ENCODE data around the gene FAAP100. TPM values are rescaled to one million over a fixed set of nuclear protein-coding genes. Genes with fewer than 3 reads are reported as not detected.

FAAP100 gene
- total and polyA plus RNA-seq, 2 experiments from 2014 or later: 18.3 to 34.4 TPM

DNA sequence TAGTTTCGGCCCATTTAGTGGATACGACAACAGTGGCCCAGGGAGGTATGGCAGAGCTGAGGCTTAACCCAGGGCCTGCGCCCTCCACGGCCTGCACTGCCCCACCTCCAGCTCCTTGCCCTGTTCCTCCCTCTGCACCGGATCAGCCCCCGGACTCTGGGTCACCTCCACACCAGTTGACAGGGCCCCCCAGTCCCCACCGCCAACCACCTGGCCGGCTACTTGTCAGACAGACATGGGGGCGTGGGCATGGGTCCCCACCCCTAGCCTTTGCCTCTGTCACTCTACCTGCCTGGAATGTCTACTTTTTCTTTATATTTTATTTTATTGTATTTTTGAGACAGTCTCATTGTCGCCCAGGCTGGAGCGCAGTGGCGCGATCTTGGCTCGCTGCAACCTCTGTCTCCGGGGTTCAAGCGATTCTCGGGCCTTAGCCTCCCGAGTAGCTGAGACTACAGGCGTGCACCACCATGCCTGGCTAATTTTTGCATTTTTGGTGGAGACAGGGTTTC lies 36.6 kb downstream of the FAAP100 start:
- Histone ChIP-seq H3K27ac (peak overlapping the region; percentile 100), H3K79me2 (peaks cover 57% of the 10 kb centered on the region), H3K4me1 (ENCODE audit: insufficient read depth) (peaks cover 51% of the 10 kb centered on the region), H2AFZ (no peak overlapping the region), H4K20me1 (ENCODE audit: insufficient read depth, poor library complexity, severe bottlenecking) (peaks cover 36% of the 10 kb centered on the region), H3K36me3 (replicated peaks; ENCODE audit: insufficient read depth, low read depth) (peaks cover 1% of the 10 kb centered on the region), H3K4me3 (peak overlapping the region; percentile 33), H3K4me2 (peak overlapping the region; percentile 100), H3K27me3 (peaks cover 4% of the 10 kb centered on the region), H3K9me3 (ENCODE audit: low read depth) (no peaks in the 10 kb centered on the region), H3K9me2 (replicated peaks; ENCODE audit: insufficient read depth) (no peaks in the 10 kb centered on the region)
- 69% methylated on average over 19 of the region's 19 CpGs for WGBS (ENCODE audit: low lambda C conversion rate, missing lambda C conversion rate)
- no peak for DNase-seq (ENCODE audit: low spot score)
- TF ChIP-seq EZH2phosphoT487 (IDR thresholded peaks at IDR 0.05; ENCODE audit: low read depth, severe bottlenecking, unreplicated experiment) (no peak), EZH2 (IDR thresholded peaks at IDR 0.05; ENCODE audit: borderline replicate concordance) (no peak)
- TF ChIP-seq, protein P1, sequence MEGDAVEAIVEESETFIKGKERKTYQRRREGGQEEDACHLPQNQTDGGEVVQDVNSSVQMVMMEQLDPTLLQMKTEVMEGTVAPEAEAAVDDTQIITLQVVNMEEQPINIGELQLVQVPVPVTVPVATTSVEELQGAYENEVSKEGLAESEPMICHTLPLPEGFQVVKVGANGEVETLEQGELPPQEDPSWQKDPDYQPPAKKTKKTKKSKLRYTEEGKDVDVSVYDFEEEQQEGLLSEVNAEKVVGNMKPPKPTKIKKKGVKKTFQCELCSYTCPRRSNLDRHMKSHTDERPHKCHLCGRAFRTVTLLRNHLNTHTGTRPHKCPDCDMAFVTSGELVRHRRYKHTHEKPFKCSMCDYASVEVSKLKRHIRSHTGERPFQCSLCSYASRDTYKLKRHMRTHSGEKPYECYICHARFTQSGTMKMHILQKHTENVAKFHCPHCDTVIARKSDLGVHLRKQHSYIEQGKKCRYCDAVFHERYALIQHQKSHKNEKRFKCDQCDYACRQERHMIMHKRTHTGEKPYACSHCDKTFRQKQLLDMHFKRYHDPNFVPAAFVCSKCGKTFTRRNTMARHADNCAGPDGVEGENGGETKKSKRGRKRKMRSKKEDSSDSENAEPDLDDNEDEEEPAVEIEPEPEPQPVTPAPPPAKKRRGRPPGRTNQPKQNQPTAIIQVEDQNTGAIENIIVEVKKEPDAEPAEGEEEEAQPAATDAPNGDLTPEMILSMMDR (IDR thresholded peaks at IDR 0.05; ENCODE audit: poor library complexity): no peak

DNA sequence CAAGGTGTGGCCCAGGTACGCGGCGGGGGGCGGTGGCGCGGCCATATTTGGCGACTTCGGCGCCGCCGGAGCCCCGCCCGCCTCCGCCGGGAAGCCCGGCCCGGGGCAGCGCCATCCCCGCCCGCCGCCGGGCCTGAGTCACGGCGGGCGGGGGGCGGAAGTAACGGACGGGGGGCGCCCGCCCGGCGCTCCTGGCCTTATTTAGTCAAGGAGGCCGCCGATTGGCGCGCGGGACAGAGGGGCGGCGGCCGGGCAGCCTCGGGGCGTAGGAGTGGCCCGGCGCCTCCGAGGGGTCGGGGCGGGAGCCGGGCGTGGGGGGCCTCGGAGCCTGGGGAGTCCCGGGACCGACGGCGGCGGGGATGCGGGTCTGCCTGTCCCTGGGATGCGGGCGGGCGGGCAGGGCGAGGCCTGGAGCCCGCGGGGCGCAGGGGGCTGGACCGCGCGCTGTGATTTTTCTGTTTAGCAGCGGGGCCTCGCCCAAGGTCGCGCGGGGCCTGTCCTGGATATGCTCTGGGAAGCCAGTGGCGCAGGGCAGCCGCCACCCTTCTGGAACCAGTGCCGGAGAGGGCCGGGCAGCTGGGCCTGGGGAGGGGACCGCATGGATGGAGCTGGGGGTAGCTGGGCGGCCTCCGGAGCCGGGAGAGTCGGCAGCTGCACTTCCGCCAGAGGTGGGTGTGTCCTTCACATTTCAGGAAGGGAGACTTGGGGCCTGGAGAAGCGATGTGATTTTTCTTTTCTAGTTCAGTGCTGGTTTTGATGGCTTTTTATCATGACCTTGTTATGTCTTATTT lies 37.2 kb downstream of the FAAP100 start:
- WGBS (ENCODE audit: low lambda C conversion rate, missing lambda C conversion rate): 2% methylated on average over 21 of the region's 82 CpGs

DNA sequence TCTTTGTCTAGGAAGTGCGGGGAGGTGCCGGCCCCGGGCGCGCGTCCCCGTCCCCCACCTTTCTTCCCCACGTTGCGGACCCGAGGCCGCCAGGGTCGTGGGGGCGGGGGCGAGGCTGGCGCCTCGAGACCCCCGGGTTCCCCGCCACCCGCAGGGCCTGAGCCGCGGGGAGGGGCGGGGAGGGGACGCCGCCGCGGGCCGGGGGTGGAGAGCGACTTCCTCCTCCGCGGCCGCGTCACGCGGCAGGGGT lies 37.7 kb downstream of the FAAP100 start:
- Histone ChIP-seq H3K36me3 (replicated peaks; ENCODE audit: insufficient read depth, low read depth) (peaks cover 9% of the 10 kb centered on the region), H2AFZ (peak overlapping the region; percentile 31), H3K4me2 (peak overlapping the region; percentile 100), H3K27ac (peak overlapping the region; percentile 100), H3K27me3 (peaks cover 4% of the 10 kb centered on the region), H3K9me2 (replicated peaks; ENCODE audit: insufficient read depth) (no peaks in the 10 kb centered on the region), H3K9me3 (ENCODE audit: low read depth) (no peaks in the 10 kb centered on the region), H3K79me2 (peaks cover 69% of the 10 kb centered on the region), H4K20me1 (ENCODE audit: insufficient read depth, poor library complexity, severe bottlenecking) (peaks cover 47% of the 10 kb centered on the region), H3K4me1 (ENCODE audit: insufficient read depth) (peaks cover 41% of the 10 kb centered on the region), H3K4me3 (peak overlapping the region; percentile 83)
- no peak for DNase-seq (ENCODE audit: low spot score)
- TF ChIP-seq EZH2phosphoT487 (IDR thresholded peaks at IDR 0.05; ENCODE audit: low read depth, severe bottlenecking, unreplicated experiment) (no peak), EZH2 (IDR thresholded peaks at IDR 0.05; ENCODE audit: borderline replicate concordance) (no peak)
- TF ChIP-seq, protein P1 (IDR thresholded peaks at IDR 0.05; ENCODE audit: poor library complexity): no peak
- WGBS (ENCODE audit: low lambda C conversion rate, missing lambda C conversion rate): 0% methylated on average over 1 of the region's 34 CpGs

More for the DNA sequence above, 37.2 kb downstream of the FAAP100 start:
- Histone ChIP-seq H3K27me3 (peaks cover 4% of the 10 kb centered on the region), H3K79me2 (peaks cover 64% of the 10 kb centered on the region), H3K9me2 (replicated peaks; ENCODE audit: insufficient read depth) (no peaks in the 10 kb centered on the region), H3K4me3 (peak overlapping the region; percentile 83), H3K4me1 (ENCODE audit: insufficient read depth) (peaks cover 46% of the 10 kb centered on the region), H3K4me2 (peak overlapping the region; percentile 100), H3K36me3 (replicated peaks; ENCODE audit: insufficient read depth, low read depth) (peaks cover 8% of the 10 kb centered on the region), H2AFZ (no peak overlapping the region), H3K27ac (peak overlapping the region; percentile 100), H4K20me1 (ENCODE audit: insufficient read depth, poor library complexity, severe bottlenecking) (peaks cover 42% of the 10 kb centered on the region), H3K9me3 (ENCODE audit: low read depth) (no peaks in the 10 kb centered on the region)
- TF ChIP-seq EZH2 (IDR thresholded peaks at IDR 0.05; ENCODE audit: borderline replicate concordance) (no peak), EZH2phosphoT487 (IDR thresholded peaks at IDR 0.05; ENCODE audit: low read depth, severe bottlenecking, unreplicated experiment) (no peak)
- TF ChIP-seq, protein P1 (IDR thresholded peaks at IDR 0.05; ENCODE audit: poor library complexity): no peak
- peak; percentile 93 for DNase-seq (ENCODE audit: low spot score)

Data from hepatocyte (in vitro differentiated cells).